Endothelial cell of umbilical vein (primary cell): Measurements from ENCODE around the gene RIBC1. TPM values are rescaled to one million over a fixed set of nuclear protein-coding genes. Genes with fewer than 3 reads are reported as not detected.

Source experiments
- BruUV-seq: library from RNA; stranded (reverse); fragments of 400-500 nt; replicated peaks from 2 replicates; lab custom pipeline; 2021; lab: Mats Ljungman, UMichigan
- CTCF ChIA-PET: fragments of 300-600, 350-600 bp; sonication (Branson Sonifier 250); formaldehyde crosslinking; loops from one replicate; lab custom pipeline; 2021; ENCODE audit warnings: antibody characterized with exemption, inconsistent platforms; lab: Charles Lee
- POLR2A ChIA-PET: fragments of 300-600, 350-600 bp; sonication (Branson Sonifier 250); formaldehyde crosslinking; loops from one replicate; lab custom pipeline; 2021; ENCODE audit warnings: antibody characterized with exemption, inconsistent platforms; lab: Charles Lee
- DNase-seq: peaks from one replicate; pipeline ENCODE4 v3.0.0-alpha.2; 2011; ENCODE audit warnings: low read depth, low spot score
- FAIRE-seq: peaks from 2 replicates; lab custom pipeline; 2011; peaks lifted over from hg19 to GRCh38; lab: Jason Lieb, UNC
- H2AFZ ChIP-seq: 2 replicates; pipeline ENCODE4 v1.6.0; 2012; ENCODE audit warnings: low read depth, low read length, control low read depth, inconsistent platforms
- H3K27ac ChIP-seq: 2 replicates; pipeline ENCODE4 v1.5.1; 2011; ENCODE audit warnings: low read depth, mild to moderate bottlenecking, control low read depth, low read length, moderate library complexity; ENCODE audit not compliant: insufficient read depth
- H3K27me3 ChIP-seq, 2 experiments: 2 replicates each; pipeline versions ENCODE4 v1.6.0 to v1.6.1; 2011; ENCODE audit warnings: low read length in 2 of 2, mixed read lengths in 1 of 2; ENCODE audit not compliant: control insufficient read depth in 2 of 2, insufficient read depth in 2 of 2
- H3K36me3 ChIP-seq, 2 experiments: 2 replicates in 1 of 2; 3 replicates in 1 of 2; pipeline ENCODE4 v1.5.1; 2011; ENCODE audit warnings: low read length in 2 of 2, mild to moderate bottlenecking in 1 of 2, moderate library complexity in 1 of 2; ENCODE audit not compliant: control insufficient read depth in 2 of 2, insufficient read depth in 2 of 2; ENCODE audit errors: extremely low read depth in 1 of 2
- H3K4me1 ChIP-seq: 3 replicates; pipeline ENCODE4 v1.5.1; 2011; ENCODE audit warnings: mild to moderate bottlenecking, low read length; ENCODE audit not compliant: control insufficient read depth, insufficient read depth; ENCODE audit errors: extremely low read depth
- H3K4me2 ChIP-seq: 2 replicates; pipeline ENCODE4 v1.6.1; 2011; ENCODE audit warnings: low read length, control low read depth, mixed read lengths; ENCODE audit not compliant: insufficient read depth
- H3K4me3 ChIP-seq, 3 experiments: fragments of 200-600 bp in 1 of 3; sonication (generic), shearing (Covaris generic) in 1 of 3; replicated peaks in 1 of 3; 2 replicates each; pipeline ENCODE4 v1.5.1; 2011 to 2016; ENCODE audit warnings: control low read depth in 3 of 3, low read length in 3 of 3, mild to moderate bottlenecking in 2 of 3, inconsistent platforms in 1 of 3, low read depth in 1 of 3, moderate library complexity in 1 of 3; ENCODE audit not compliant: insufficient read depth in 1 of 3
- H3K79me2 ChIP-seq: 2 replicates; pipeline ENCODE4 v1.6.0; 2012; ENCODE audit warnings: low read length, inconsistent platforms; ENCODE audit not compliant: control insufficient read depth, insufficient read depth
- H3K9ac ChIP-seq: replicated peaks from 2 replicates; pipeline ENCODE3; 2011; ENCODE audit warnings: low read length, control low read depth; ENCODE audit not compliant: insufficient read depth; ENCODE audit errors: extremely low read depth
- H3K9me1 ChIP-seq: replicated peaks from 3 replicates; pipeline ENCODE4 v1.6.0; 2011; ENCODE audit warnings: mild to moderate bottlenecking, low read length; ENCODE audit not compliant: control insufficient read depth, insufficient read depth; ENCODE audit errors: extremely low read depth
- H3K9me3 ChIP-seq: replicated peaks from 2 replicates; pipeline ENCODE4 v1.5.1; 2012; ENCODE audit warnings: low read length, inconsistent platforms; ENCODE audit not compliant: control insufficient read depth, insufficient read depth
- H4K20me1 ChIP-seq: replicated peaks from 2 replicates; pipeline ENCODE3; 2011; ENCODE audit warnings: mild to moderate bottlenecking, low read length; ENCODE audit not compliant: control insufficient read depth, insufficient read depth; ENCODE audit errors: extremely low read depth
- CTCF ChIP-seq, 2 donors: IDR thresholded peaks; 1 replicate in 1 of 2; 2 replicates in 1 of 2; pipeline ENCODE4 v1.5.1; 2011; ENCODE audit warnings: low read length in 2 of 2, mild to moderate bottlenecking in 2 of 2, moderate library complexity in 2 of 2, control low read depth in 1 of 2, inconsistent platforms in 1 of 2, low read depth in 1 of 2; ENCODE audit not compliant: insufficient read depth in 1 of 2; ENCODE audit errors: extremely low read depth in 1 of 2
- EZH2 ChIP-seq: IDR thresholded peaks from 2 replicates; pipeline ENCODE4 v1.6.1; 2012; ENCODE audit warnings: borderline replicate concordance, low read depth, mild to moderate bottlenecking, moderate library complexity, low read length, inconsistent platforms; ENCODE audit not compliant: severe bottlenecking
- FOS ChIP-seq: IDR thresholded peaks from 2 replicates; pipeline ENCODE4 v1.6.1; 2011; ENCODE audit warnings: mild to moderate bottlenecking, low read length, moderate library complexity, borderline replicate concordance; ENCODE audit not compliant: insufficient read depth
- GATA2 ChIP-seq: IDR thresholded peaks from 2 replicates; pipeline ENCODE4 v1.7.0; 2011; ENCODE audit warnings: low read depth, mild to moderate bottlenecking, moderate library complexity, mixed read lengths, low read length; ENCODE audit not compliant: insufficient read length, insufficient read depth
- JUN ChIP-seq: IDR thresholded peaks from 2 replicates; pipeline ENCODE4 v1.6.1; 2011; ENCODE audit warnings: borderline replicate concordance, low read depth; ENCODE audit not compliant: insufficient read length, insufficient read depth
- MAX ChIP-seq: IDR thresholded peaks from 2 replicates; pipeline ENCODE4 v1.6.1; 2011; ENCODE audit not compliant: insufficient read depth, insufficient read length
- MYC ChIP-seq: IDR thresholded peaks from one replicate; pipeline ENCODE4 v1.6.1; 2011; ENCODE audit warnings: mild to moderate bottlenecking, low read depth, low read length
- POLR2A ChIP-seq: IDR thresholded peaks from 2 replicates; pipeline ENCODE4 v1.6.1; 2012; ENCODE audit warnings: low read depth, mild to moderate bottlenecking, control low read depth, low read length
- POLR2AphosphoS5 ChIP-seq: IDR thresholded peaks from 2 replicates; pipeline ENCODE4 v1.6.1; 2012; ENCODE audit warnings: low read depth, mild to moderate bottlenecking, control low read depth, low read length, moderate library complexity; ENCODE audit not compliant: insufficient read depth
- dilution Hi-C: fragments of 300-500 bp; cut with MboI; formaldehyde crosslinking; loops from one replicate; pipeline ENCODE4 v1.15.0; 2019; ENCODE audit warnings: low sequenced_read_pairs; ENCODE audit not compliant: extremely low pct_ligation_motif_present
- intact Hi-C: fragments of 100-400 bp; cut with micrococcal nuclease; formaldehyde crosslinking; loops from one replicate; pipeline ENCODE4 v1.10.0; 2022
- polyA plus RNA-seq, 4 experiments: library from polyadenylated mRNA; depleted of rRNA in 3 of 4; stranded (reverse) in 3 of 4; unstranded in 1 of 4; fragments of >200 nt; gene quantifications; 2 replicates each; pipeline versions ENCODE4 v1.2.1 to v1.2.3, GENCODE V29; 2011 to 2012; ENCODE audit warnings: missing spikeins in 1 of 4
- total RNA-seq: library from RNA; stranded (reverse); gene quantifications from 2 replicates; pipeline ENCODE4 v1.2.3, GENCODE V29; 2021

Gene RIBC1
- total and polyA plus RNA-seq, 2 donors (not counting 3 experiments of a cell fraction or from before 2014, with no cell fraction given) = 0.23 to 0.86 TPM

- Histone ChIP-seq H3K9ac (no peak overlapping the region), H3K79me2 (no peaks in the 10 kb centered on the region), H3K9me1 (no peaks in the 10 kb centered on the region), H3K4me2 (no peak overlapping the region), H3K36me3 (peaks cover 2 to 22% of the 10 kb centered on the region in 2 experiments), H2AFZ (no peak overlapping the region), H3K9me3 (no peaks in the 10 kb centered on the region), H4K20me1 (no peaks in the 10 kb centered on the region), H3K27ac (no peak overlapping the region), H3K27me3 (no peaks in the 10 kb centered on the region), H3K4me1 (no peaks in the 10 kb centered on the region), H3K4me3 (no peak overlapping the region)
- dilution Hi-C loops = no loop called here
- no peak for TF ChIP-seq EZH2
- no peak for TF ChIP-seq FOS
- TF ChIP-seq CTCF (IDR thresholded peaks at IDR 0.05; ENCODE audit: extremely low read depth in 1 of 2, insufficient read depth in 1 of 2, low read depth in 1 of 2, low read length in 2 of 2) = no peak
- TF ChIP-seq MYC = no peak
- TF ChIP-seq MAX = no peak
- no peak for TF ChIP-seq GATA2
- no peak for TF ChIP-seq POLR2A
- no peak for TF ChIP-seq POLR2AphosphoS5
- TF ChIP-seq JUN = no peak
- BruUV-seq = TSS peak; percentile 35
- intact Hi-C loops = no loop called here
- DNase-seq = no peak
- POLR2A ChIA-PET = no interaction called here
- FAIRE-seq = no peak
- CTCF ChIA-PET = interaction anchor here (1.2 kb wide), 1 partner anchor 62 kb away, joined by 4 read pairs; no protein-coding TSS in a partner anchor
Observed at GRCh38 chrX:53379008-53379710, 43.5 kb upstream of the RIBC1 start.
